Keratinocyte (primary cell): ENCODE data around the gene OTOS. TPM values are rescaled to one million over a fixed set of nuclear protein-coding genes. Genes with fewer than 3 reads are reported as not detected.

ENCODE experiments used
- DNase-seq: peaks from one replicate; pipeline ENCODE4 v3.0.0-alpha.2; 2011; ENCODE audit warnings: low read depth, missing footprints, low spot score
- FAIRE-seq: peaks from 2 replicates; lab custom pipeline; 2011; peaks lifted over from hg19 to GRCh38; lab: Jason Lieb, UNC
- H2AFZ ChIP-seq: 2 replicates; pipeline ENCODE4 v1.6.0; 2012; ENCODE audit warnings: low read length, control low read depth, inconsistent platforms; ENCODE audit not compliant: control insufficient read depth
- H3K27ac ChIP-seq: 2 replicates; pipeline ENCODE4 v1.5.1; 2011; ENCODE audit warnings: low read length; ENCODE audit not compliant: control insufficient read depth, insufficient read depth
- H3K27me3 ChIP-seq: 3 replicates; pipeline ENCODE4 v1.6.0; 2011; ENCODE audit warnings: low read length; ENCODE audit not compliant: control insufficient read depth, insufficient read depth; ENCODE audit errors: extremely low read depth
- H3K36me3 ChIP-seq, 2 experiments: 2 replicates in 1 of 2; 3 replicates in 1 of 2; pipeline ENCODE4 v1.5.1; 2011; ENCODE audit warnings: low read length in 2 of 2, mild to moderate bottlenecking in 1 of 2; ENCODE audit not compliant: control insufficient read depth in 2 of 2, insufficient read depth in 2 of 2; ENCODE audit errors: extremely low read depth in 1 of 2
- H3K4me1 ChIP-seq: 3 replicates; pipeline ENCODE4 v1.5.1; 2011; ENCODE audit warnings: low read length; ENCODE audit not compliant: control insufficient read depth, insufficient read depth; ENCODE audit errors: extremely low read depth
- H3K4me2 ChIP-seq: 3 replicates; pipeline ENCODE4 v1.6.0; 2011; ENCODE audit warnings: low read depth, low read length; ENCODE audit not compliant: control insufficient read depth, insufficient read depth; ENCODE audit errors: extremely low read depth
- H3K4me3 ChIP-seq, 3 experiments: fragments of 200-600 bp in 1 of 3; sonication (generic) in 1 of 3; 2 replicates in 2 of 3; 3 replicates in 1 of 3; pipeline ENCODE4 v1.5.1; 2011 to 2016; ENCODE audit warnings: low read length in 3 of 3, mild to moderate bottlenecking in 3 of 3, control low read depth in 2 of 3, inconsistent platforms in 1 of 3, low read depth in 1 of 3, mixed read lengths in 1 of 3, mixed run types in 1 of 3, moderate library complexity in 1 of 3; ENCODE audit not compliant: control insufficient read depth in 2 of 3, insufficient read depth in 2 of 3; ENCODE audit errors: extremely low read depth in 1 of 3
- H3K79me2 ChIP-seq: 2 replicates; pipeline ENCODE4 v1.6.0; 2012; ENCODE audit warnings: low read length; ENCODE audit not compliant: control insufficient read depth, insufficient read depth
- H3K9ac ChIP-seq: 3 replicates; pipeline ENCODE4 v1.6.0; 2011; ENCODE audit warnings: low read length; ENCODE audit not compliant: control insufficient read depth, insufficient read depth; ENCODE audit errors: extremely low read depth
- H3K9me1 ChIP-seq: 3 replicates; pipeline ENCODE4 v1.6.0; 2011; ENCODE audit warnings: low read length; ENCODE audit not compliant: control insufficient read depth, insufficient read depth; ENCODE audit errors: extremely low read depth
- H3K9me3 ChIP-seq: 2 replicates; pipeline ENCODE4 v1.5.1; 2012; ENCODE audit warnings: low read depth, low read length; ENCODE audit not compliant: control insufficient read depth
- H4K20me1 ChIP-seq: 3 replicates; pipeline ENCODE4 v1.6.0; 2011; ENCODE audit warnings: low read length; ENCODE audit not compliant: control insufficient read depth, insufficient read depth; ENCODE audit errors: extremely low read depth
- CTCF ChIP-seq, 3 experiments: IDR thresholded peaks in 1 of 3; conservative IDR thresholded peaks in 1 of 3; optimal IDR thresholded peaks in 1 of 3; 2 replicates in 2 of 3; 3 replicates in 1 of 3; pipeline versions ENCODE3 to v1.5.1; 2011; ENCODE audit warnings: low read length in 3 of 3, mild to moderate bottlenecking in 3 of 3, moderate library complexity in 2 of 3, control low read depth in 1 of 3, inconsistent platforms in 1 of 3; ENCODE audit not compliant: insufficient read depth in 2 of 3; ENCODE audit errors: extremely low read depth in 1 of 3
- EZH2 ChIP-seq: IDR thresholded peaks from one replicate; pipeline ENCODE4 v1.6.1; 2012; ENCODE audit warnings: inconsistent platforms, mild to moderate bottlenecking, low read length, moderate library complexity
- dilution Hi-C: fragments of 300-500 bp; cut with MboI; formaldehyde crosslinking; loops from one replicate; pipeline ENCODE4 v1.7.0; 2020; ENCODE audit warnings: low sequenced_read_pairs; ENCODE audit not compliant: extremely low pct_ligation_motif_present
- polyA plus RNA-seq, 5 experiments: library from polyadenylated mRNA; depleted of rRNA in 3 of 5; stranded (reverse) in 3 of 5; stranded (forward) in 1 of 5; unstranded in 1 of 5; fragments of >200 nt; gene quantifications; 1 replicate in 1 of 5; 2 replicates in 3 of 5; 3 replicates in 1 of 5; pipeline versions ENCODE4 v1.2.1 to v1.2.3, GENCODE V29; 2011 to 2012; ENCODE audit warnings: missing spikeins in 2 of 5, low read depth in 1 of 5, low replicate concordance in 1 of 5

OTOS gene
- polyA plus RNA-seq, 1 donor (not counting 4 experiments of a cell fraction or from before 2014, with no cell fraction given) = not detected

GRCh38 chr2:240182001-240182400 is 41.5 kb upstream of the OTOS start:
- no peak for DNase-seq
- Histone ChIP-seq H2AFZ (no peak overlapping the region), H3K9me1 (no peaks in the 10 kb centered on the region), H3K36me3 (no peaks in the 10 kb centered on the region), H4K20me1 (no peaks in the 10 kb centered on the region), H3K27me3 (peaks cover 43% of the 10 kb centered on the region), H3K4me1 (peaks cover 8% of the 10 kb centered on the region), H3K4me3 (no peak overlapping the region), H3K9me3 (no peaks in the 10 kb centered on the region), H3K9ac (no peak overlapping the region), H3K79me2 (no peaks in the 10 kb centered on the region), H3K4me2 (no peak overlapping the region), H3K27ac (no peak overlapping the region)
- TF ChIP-seq CTCF (optimal IDR thresholded peaks at IDR 0.05 in 1 of 3, IDR thresholded peaks at IDR 0.05 in 1 of 3, conservative IDR thresholded peaks at IDR 0.05 in 1 of 3; ENCODE audit: extremely low read depth in 1 of 3, insufficient read depth in 2 of 3, low read length in 3 of 3) = no peak
- no peak for FAIRE-seq
- dilution Hi-C loops = no loop called here

DNA sequence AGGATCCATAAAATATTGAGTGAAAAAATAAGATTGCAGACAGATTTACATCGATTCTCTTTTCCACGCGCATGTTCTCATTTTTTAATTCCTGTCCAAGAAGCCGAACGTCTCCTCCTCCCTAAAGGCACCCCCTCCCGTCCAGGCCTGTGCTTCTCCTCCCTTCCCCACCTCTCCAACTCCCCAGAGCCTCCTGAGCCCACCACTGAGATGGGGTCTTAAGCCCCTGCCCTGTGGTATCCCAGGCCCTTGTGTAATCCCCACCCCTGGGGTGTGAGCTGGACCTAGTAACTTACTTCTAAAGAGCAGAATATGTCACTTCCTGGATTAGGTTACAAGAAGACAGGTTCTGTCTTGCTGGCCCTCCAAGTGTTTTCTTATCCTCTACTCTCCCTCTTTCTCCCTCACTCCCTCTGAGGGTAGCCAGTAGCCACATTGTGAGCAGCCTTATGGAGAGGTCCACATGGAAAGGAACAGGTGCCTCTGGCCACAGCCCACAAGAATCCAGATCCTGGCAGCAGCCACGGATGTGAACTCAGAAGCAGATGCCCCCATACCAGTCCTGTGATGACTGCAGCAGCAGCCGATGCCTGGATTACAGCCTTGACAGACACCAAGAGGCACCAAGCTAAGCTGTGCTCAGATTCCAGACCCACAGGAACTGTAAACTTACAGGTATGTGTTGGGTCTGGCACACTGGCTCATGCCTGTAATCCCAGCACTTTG is 39.6 kb upstream of the OTOS start:
- H3K27ac ChIP-seq = no peak overlapping the region
- H3K9me3 ChIP-seq = no peaks in the 10 kb centered on the region
- TF ChIP-seq CTCF (optimal IDR thresholded peaks at IDR 0.05 in 1 of 3, IDR thresholded peaks at IDR 0.05 in 1 of 3, conservative IDR thresholded peaks at IDR 0.05 in 1 of 3; ENCODE audit: extremely low read depth in 1 of 3, insufficient read depth in 2 of 3, low read length in 3 of 3) (no peak), EZH2 (no peak)
- no peak overlapping the region for H3K9ac ChIP-seq
- no peaks in the 10 kb centered on the region for H3K79me2 ChIP-seq
- dilution Hi-C loops = no loop called here
- FAIRE-seq (no peak), DNase-seq (no peak)
- H3K36me3 ChIP-seq = no peaks in the 10 kb centered on the region
- H3K4me1 ChIP-seq = peaks cover 8% of the 10 kb centered on the region
- H3K9me1 ChIP-seq = no peaks in the 10 kb centered on the region
- H2AFZ ChIP-seq = no peak overlapping the region
- H4K20me1 ChIP-seq = no peaks in the 10 kb centered on the region
- H3K27me3 ChIP-seq = peaks cover 40% of the 10 kb centered on the region
- no peak overlapping the region for H3K4me3 ChIP-seq
- peak overlapping the region; percentile 7 for H3K4me2 ChIP-seq
